HL-60 (cell line): Measurements from ENCODE around the gene SNRPA1.

Source experiments
- DNase-seq, 2 experiments: peaks; one replicate each; pipeline ENCODE4 v3.0.0-alpha.2; 2010 to 2020; ENCODE audit warnings: low read depth in 1 of 2, low spot score in 1 of 2
- H3K27ac ChIP-seq: fragments of 250-450 bp; sonication (Bioruptor Pico); replicated peaks from 2 replicates; pipeline ENCODE4 v1.5.1; 2020; ENCODE audit warnings: mild to moderate bottlenecking, moderate library complexity
- H3K27me3 ChIP-seq: fragments of 250-450 bp; sonication (Bioruptor Pico); 2 replicates; pipeline ENCODE4 v1.5.1; 2021; ENCODE audit warnings: mild to moderate bottlenecking, moderate library complexity; ENCODE audit not compliant: insufficient read depth, poor library complexity, severe bottlenecking
- H3K4me3 ChIP-seq: replicated peaks from 2 replicates; pipeline ENCODE4 v1.5.1; 2011; ENCODE audit warnings: mild to moderate bottlenecking, control low read depth, low read length; ENCODE audit not compliant: insufficient read depth
- CTCF ChIP-seq: IDR thresholded peaks from one replicate; pipeline ENCODE4 v1.5.1; 2011; ENCODE audit warnings: low read length, control low read depth, inconsistent platforms; ENCODE audit not compliant: insufficient read depth
- GABPA ChIP-seq: IDR thresholded peaks from 2 replicates; pipeline ENCODE4 v1.6.1; 2012; ENCODE audit warnings: low read depth
- POLR2AphosphoS5 ChIP-seq: IDR thresholded peaks from 2 replicates; pipeline ENCODE4 v1.6.1; 2012; ENCODE audit warnings: low read depth
- REST ChIP-seq: IDR thresholded peaks from 2 replicates; pipeline ENCODE4 v1.6.1; 2012; ENCODE audit warnings: low read depth; ENCODE audit not compliant: insufficient replicate concordance
- SPI1 ChIP-seq: IDR thresholded peaks from 2 replicates; pipeline ENCODE4 v1.6.1; 2012; ENCODE audit warnings: low read depth, mild to moderate bottlenecking, borderline replicate concordance

SNRPA1 gene

GRCh38 chr15:101316529-101316928, 21.5 kb upstream of the SNRPA1 start:
- Histone ChIP-seq H3K27ac (no peak overlapping the region), H3K27me3 (no peaks in the 10 kb centered on the region), H3K4me3 (no peak overlapping the region)
- DNase-seq: no peak
- TF ChIP-seq SPI1 (no peak), REST (no peak), CTCF (no peak), GABPA (no peak), POLR2AphosphoS5 (no peak)

- H3K4me3 ChIP-seq: no peak overlapping the region
- no peak for DNase-seq
- TF ChIP-seq GABPA: no peak
- TF ChIP-seq POLR2AphosphoS5: no peak
- TF ChIP-seq CTCF: no peak
- TF ChIP-seq REST: no peak
- TF ChIP-seq SPI1: no peak
- no peak overlapping the region for H3K27ac ChIP-seq
- no peaks in the 10 kb centered on the region for H3K27me3 ChIP-seq
These were observed 20.7 kb upstream of the SNRPA1 start for GRCh38 chr15:101315736-101316135.

- no peak overlapping the region for H3K27ac ChIP-seq
- DNase-seq: no peak
- TF ChIP-seq CTCF (no peak), REST (no peak), GABPA (no peak), SPI1 (no peak), POLR2AphosphoS5 (no peak)
- H3K27me3 ChIP-seq: no peaks in the 10 kb centered on the region
- H3K4me3 ChIP-seq: no peak overlapping the region
These were observed 19.5 kb upstream of the SNRPA1 start for GRCh38 chr15:101314336-101315125.
